HepG2 (cell line): Measurements from ENCODE around the gene MRPL27. TPM values are rescaled to one million over a fixed set of nuclear protein-coding genes. Genes with fewer than 3 reads are reported as not detected.
A peak's percentile ranks its signal among the peaks of the same experiment; 100 is the strongest.

Experiments
- AKAP8 ChIP-seq: sonication (generic); formaldehyde crosslinking; IDR thresholded peaks from 2 replicates; pipeline ENCODE4 v1.5.1; 2020; ENCODE audit warnings: mild to moderate bottlenecking, missing genetic modification reagents
- KAT2B ChIP-seq: fragments of 150-350 bp; IDR thresholded peaks from 2 replicates; pipeline ENCODE4 v1.6.1; 2014; ENCODE audit warnings: low read depth, low read length, borderline replicate concordance
- MAF1 ChIP-seq: sonication (generic); formaldehyde crosslinking; IDR thresholded peaks from 2 replicates; pipeline ENCODE4 v1.5.0; 2020; ENCODE audit warnings: missing genetic modification reagents, borderline replicate concordance
- MZF1 ChIP-seq: sonication (generic); formaldehyde crosslinking; IDR thresholded peaks from 2 replicates; pipeline ENCODE4 v1.8.1; 2023; ENCODE audit warnings: mild to moderate bottlenecking, missing genetic modification reagents, borderline replicate concordance
- POLR2G ChIP-seq: fragments of 200-400 bp; formaldehyde crosslinking; IDR thresholded peaks from 2 replicates; pipeline ENCODE4 v1.6.1; 2018; ENCODE audit warnings: mild to moderate bottlenecking, low read depth, low read length, moderate library complexity
- SMYD3 ChIP-seq: sonication (generic); formaldehyde crosslinking; IDR thresholded peaks from 2 replicates; pipeline ENCODE4 v1.8.1; 2023; ENCODE audit warnings: mild to moderate bottlenecking, missing genetic modification reagents
- ZMYM3 ChIP-seq: sonication (generic); formaldehyde crosslinking; IDR thresholded peaks from 2 replicates; pipeline ENCODE4 v1.5.1; 2020; ENCODE audit warnings: mild to moderate bottlenecking, missing genetic modification reagents
- ZNF160 ChIP-seq: sonication (generic); formaldehyde crosslinking; IDR thresholded peaks from 2 replicates; pipeline ENCODE4 v1.8.0; 2022; ENCODE audit warnings: mild to moderate bottlenecking, inconsistent platforms, missing genetic modification reagents
- ZNF281 ChIP-seq: sonication (generic); formaldehyde crosslinking; IDR thresholded peaks from 2 replicates; pipeline ENCODE4 v1.4.0; 2020; ENCODE audit warnings: missing genetic modification reagents, borderline replicate concordance
- ZNF607 ChIP-seq: sonication (generic); formaldehyde crosslinking; IDR thresholded peaks from 2 replicates; pipeline ENCODE4 v1.5.1; 2020; ENCODE audit warnings: missing genetic modification reagents, mild to moderate bottlenecking, borderline replicate concordance
- ZNF609 ChIP-seq: sonication (generic); formaldehyde crosslinking; IDR thresholded peaks from 2 replicates; pipeline ENCODE4 v1.4.0; 2020; ENCODE audit warnings: mild to moderate bottlenecking, missing genetic modification reagents, borderline replicate concordance
- polyA plus RNA-seq, 8 experiments: library from polyadenylated mRNA; depleted of rRNA in 3 of 8; stranded (reverse) in 7 of 8; unstranded in 1 of 8; fragments of >200 nt; fragmentation: Illumina TruSeq in 4 of 8; extraction: Trizol in 4 of 8; gene quantifications; 2 replicates each; pipeline versions ENCODE4 v1.2.1 to v1.2.3, GENCODE V29; 2011 to 2016; ENCODE audit warnings: low read depth in 4 of 8, missing spikeins in 1 of 8, mixed read lengths in 1 of 8; ENCODE audit not compliant: insufficient read depth in 1 of 8
- total RNA-seq, 5 experiments: library from RNA; depleted of rRNA; stranded (reverse); fragments of >200 nt; fragmentation: Illumina TruSeq; extraction: Trizol; gene quantifications; 2 replicates each; pipeline ENCODE4 v1.2.3, GENCODE V29; 2016; ENCODE audit warnings: low read depth in 1 of 5

MRPL27 gene
- total and polyA plus RNA-seq, 2 of the 13 experiments (the other 11 are each of a cell fraction or from before 2014, with no cell fraction given) = 137 to 217 TPM

GRCh38 chr17:50352072-50352692, 20.8 kb downstream of the MRPL27 start (continued):
- TF ChIP-seq MAF1 (CRISPR knock-in tag) (no peak), KAT2B (no peak), MZF1 (no peak), ZNF607 (CRISPR knock-in tag) (no peak), ZNF160 (CRISPR knock-in tag) (0 out of 2 replicates have a peak, but pooled peaks have one; percentile 4), SMYD3 (no peak), ZMYM3 (CRISPR knock-in tag) (no peak), POLR2G (peak; percentile 36; the same call in 1 of the 2 replicates), ZNF281 (CRISPR knock-in tag) (no peak), ZNF609 (CRISPR knock-in tag) (no peak), AKAP8 (CRISPR knock-in tag) (peak; percentile 49; the same call in 1 of the 2 replicates)
